ENCODE results near the gene PLPPR1.

DNA sequence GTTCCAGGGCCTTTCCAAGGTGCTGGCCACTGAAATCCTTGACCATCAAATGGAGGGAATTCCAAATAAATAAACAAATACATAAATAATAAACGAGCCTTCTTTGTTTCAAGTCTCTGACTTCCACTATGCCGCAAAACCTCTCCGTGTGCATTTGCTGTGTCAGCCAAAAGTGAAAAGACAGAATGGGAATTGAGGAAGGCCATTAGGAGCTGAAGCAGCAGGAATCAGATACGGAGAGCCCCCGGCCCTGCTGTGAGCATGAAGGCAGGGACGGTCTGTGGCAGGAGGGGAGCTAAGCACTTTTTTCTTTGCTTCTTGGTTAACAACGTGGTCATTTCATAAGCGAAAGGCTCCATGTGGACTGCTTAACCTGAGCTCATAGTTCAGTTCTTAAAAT lies 26.1 kb downstream of the PLPPR1 start:
- TF ChIP-seq, protein P1, sequence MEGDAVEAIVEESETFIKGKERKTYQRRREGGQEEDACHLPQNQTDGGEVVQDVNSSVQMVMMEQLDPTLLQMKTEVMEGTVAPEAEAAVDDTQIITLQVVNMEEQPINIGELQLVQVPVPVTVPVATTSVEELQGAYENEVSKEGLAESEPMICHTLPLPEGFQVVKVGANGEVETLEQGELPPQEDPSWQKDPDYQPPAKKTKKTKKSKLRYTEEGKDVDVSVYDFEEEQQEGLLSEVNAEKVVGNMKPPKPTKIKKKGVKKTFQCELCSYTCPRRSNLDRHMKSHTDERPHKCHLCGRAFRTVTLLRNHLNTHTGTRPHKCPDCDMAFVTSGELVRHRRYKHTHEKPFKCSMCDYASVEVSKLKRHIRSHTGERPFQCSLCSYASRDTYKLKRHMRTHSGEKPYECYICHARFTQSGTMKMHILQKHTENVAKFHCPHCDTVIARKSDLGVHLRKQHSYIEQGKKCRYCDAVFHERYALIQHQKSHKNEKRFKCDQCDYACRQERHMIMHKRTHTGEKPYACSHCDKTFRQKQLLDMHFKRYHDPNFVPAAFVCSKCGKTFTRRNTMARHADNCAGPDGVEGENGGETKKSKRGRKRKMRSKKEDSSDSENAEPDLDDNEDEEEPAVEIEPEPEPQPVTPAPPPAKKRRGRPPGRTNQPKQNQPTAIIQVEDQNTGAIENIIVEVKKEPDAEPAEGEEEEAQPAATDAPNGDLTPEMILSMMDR (conservative IDR thresholded peaks at IDR 0.05; ENCODE audit: low read depth, low read length): no peak
- TF ChIP-seq EZH2 (IDR thresholded peaks at IDR 0.05; ENCODE audit: borderline replicate concordance, low read depth, low read length, poor library complexity, severe bottlenecking): no peak
